ENCODE data around the gene GPBP1L1. TPM values are rescaled to one million over a fixed set of nuclear protein-coding genes. Genes with fewer than 3 reads are reported as not detected.
"Not testable (repeated sequence)": the region's sequence is repeated elsewhere in the genome, so short reads cannot be mapped to it uniquely, and the experiment has no call there.

Gene GPBP1L1
- total RNA-seq, 1 experiment from 2014 or later, result 124 TPM

- H3K27me3 ChIP-seq (ENCODE audit: insufficient read depth, low read depth), result no peaks in the 10 kb centered on the region
- H3K4me2 ChIP-seq, result no peak overlapping the region
- BruUV-seq (replicated peaks), result no TSS peak
- no peak overlapping the region for H3K4me3 ChIP-seq
- intact Hi-C loops (cut with micrococcal nuclease; ENCODE audit: unreplicated experiment), result no loop called here
- TF ChIP-seq CTCF (conservative IDR thresholded peaks at IDR 0.05) (no peak), EZH2 (IDR thresholded peaks at IDR 0.05; ENCODE audit: low read depth) (no peak)
- peaks cover 18% of the 10 kb centered on the region for H3K79me2 ChIP-seq (ENCODE audit: low read depth)
- no peaks in the 10 kb centered on the region for H4K20me1 ChIP-seq (ENCODE audit: insufficient read depth)
- no peak overlapping the region for H3K27ac ChIP-seq
- CTCF ChIA-PET, result no interaction called here
- POLR2A ChIA-PET (ENCODE audit: unreplicated experiment), result interaction anchor here (0.6 to 0.7 kb wide), 3 partner anchors 39 to 359 kb away, joined by 3 to 9 read pairs (median 7); no protein-coding TSS in a partner anchor
- H3K4me1 ChIP-seq (replicated peaks; ENCODE audit: insufficient read depth), result no peaks in the 10 kb centered on the region
- H3K9me3 ChIP-seq (ENCODE audit: insufficient read depth, low read depth), result no peaks in the 10 kb centered on the region
- no peaks in the 10 kb centered on the region for H3K9me2 ChIP-seq (ENCODE audit: insufficient read depth)
- peaks cover 25% of the 10 kb centered on the region for H3F3A ChIP-seq (ENCODE audit: insufficient read depth, low read depth)
- H2AFZ ChIP-seq, result no peak overlapping the region
- H3K36me3 ChIP-seq (ENCODE audit: low read depth), result peaks cover 11% of the 10 kb centered on the region; the same call in 1 of the 2 replicates
- no peak for DNase-seq
Measured at GRCh38 chr1:45694823-45695222, 8.5 kb upstream of the GPBP1L1 start.

GRCh38 chr1:45693811-45694210 is 7.5 kb upstream of the GPBP1L1 start:
- POLR2A ChIA-PET (ENCODE audit: unreplicated experiment), result interaction anchor here (0.7 kb wide), 1 partner anchor 19 kb away, joined by 3 read pairs; no protein-coding TSS in a partner anchor
- CTCF ChIA-PET, result not testable (repeated sequence)

GRCh38 chr1:45687754-45688740 is 1.7 kb upstream of the GPBP1L1 start, which contains the start of gene TMEM69:
TSS of gene TMEM69 (plus strand) at chr1:45688181. CDS start at chr1:45691069, 2,888 bp downstream.
- intact Hi-C loops (cut with micrococcal nuclease; ENCODE audit: unreplicated experiment), result loop anchor here (1.0 to 10.0 kb wide), 10 partner anchors 62 to 1013 kb away; partner anchors contain the start of genes ARMH1, CCDC163, DYNLT4 and IPP
- BruUV-seq (replicated peaks), result no TSS peak
- peak; percentile 79 to 82 for DNase-seq

More at GRCh38 chr1:45693811-45694210, 7.5 kb upstream of the GPBP1L1 start:
- peaks cover 28% of the 10 kb centered on the region for H3K79me2 ChIP-seq (ENCODE audit: low read depth)
- H4K20me1 ChIP-seq (ENCODE audit: insufficient read depth); BruUV-seq (replicated peaks); H3K9me3 ChIP-seq (ENCODE audit: insufficient read depth, low read depth); H3K4me1 ChIP-seq (replicated peaks; ENCODE audit: insufficient read depth); intact Hi-C loops (cut with micrococcal nuclease; ENCODE audit: unreplicated experiment); H2AFZ ChIP-seq; H3K9me2 ChIP-seq (ENCODE audit: insufficient read depth); DNase-seq; H3K27ac ChIP-seq; H3K27me3 ChIP-seq (ENCODE audit: insufficient read depth, low read depth); H3K4me3 ChIP-seq; H3K4me2 ChIP-seq: not testable (repeated sequence)
- H3K36me3 ChIP-seq (ENCODE audit: low read depth), result peaks cover 11% of the 10 kb centered on the region; the same call in 1 of the 2 replicates
- H3F3A ChIP-seq (ENCODE audit: insufficient read depth, low read depth), result peaks cover 27% of the 10 kb centered on the region

More at GRCh38 chr1:45687754-45688740, 1.7 kb upstream of the GPBP1L1 start, which contains the start of gene TMEM69:
- ChIA-PET POLR2A (ENCODE audit: unreplicated experiment) (interaction anchor here (0.6 to 1.8 kb wide), 5 partner anchors 229 to 559 kb away, joined by 4 to 12 read pairs (median 6); partner anchors contain the start of gene RAD54L), CTCF (interaction anchor here (0.6 kb wide), 1 partner anchor 21 kb away, joined by 3 read pairs; no protein-coding TSS in a partner anchor)
- Histone ChIP-seq H3K4me3 (peak within 1 kb of the TSS; percentile 94), H3K79me2 (ENCODE audit: low read depth) (peaks cover 74% of the 10 kb centered on the region), H4K20me1 (ENCODE audit: insufficient read depth) (peaks cover 16% of the 10 kb centered on the region; the same call in 1 of the 2 replicates), H3K9me2 (ENCODE audit: insufficient read depth) (no peaks in the 10 kb centered on the region), H3K4me2 (peak within 1 kb of the TSS; percentile 98), H3K27me3 (ENCODE audit: insufficient read depth, low read depth) (no peaks in the 10 kb centered on the region), H3K9me3 (ENCODE audit: insufficient read depth, low read depth) (no peaks in the 10 kb centered on the region), H3F3A (ENCODE audit: insufficient read depth, low read depth) (peaks cover 29% of the 10 kb centered on the region), H3K27ac (peak within 1 kb of the TSS; percentile 95), H3K36me3 (ENCODE audit: low read depth) (0 out of 2 replicates have a peak, but pooled peaks cover 11% of the 10 kb centered on the region), H2AFZ (peak within 1 kb of the TSS; percentile 94), H3K4me1 (replicated peaks; ENCODE audit: insufficient read depth) (peaks cover 16% of the 10 kb centered on the region)
- TF ChIP-seq CTCF (conservative IDR thresholded peaks at IDR 0.05) (peak; percentile 32), EZH2 (IDR thresholded peaks at IDR 0.05; ENCODE audit: low read depth) (no peak)
